Measurements from ENCODE around the gene DIO1.

The DIO1 gene

DNA sequence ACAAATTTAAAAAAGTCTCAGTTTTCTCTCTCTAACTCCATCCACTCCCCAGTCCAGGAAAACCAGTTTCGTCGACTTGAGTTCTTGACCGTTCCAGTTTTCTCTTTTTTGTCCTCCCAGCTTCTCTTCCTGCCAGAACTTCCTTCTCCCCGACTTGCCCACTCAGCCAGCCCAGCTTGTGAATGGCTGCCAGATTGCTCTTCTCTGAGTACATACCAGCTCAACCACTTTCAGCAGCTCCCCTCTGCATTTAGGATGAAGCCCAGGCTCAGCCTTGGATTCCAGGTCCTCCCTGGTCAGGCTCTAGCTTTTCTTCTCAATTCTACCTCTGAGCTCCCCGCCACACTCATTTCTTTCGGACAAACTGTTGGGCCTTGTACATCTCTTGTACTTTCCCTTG, 1.4 kb downstream of the DIO1 start:
- no peak for DNase-seq

- DNase-seq, result peak; percentile 76
These were observed 2.7 kb downstream of the DIO1 start for GRCh38 chr1:53896635-53897229.

DNA sequence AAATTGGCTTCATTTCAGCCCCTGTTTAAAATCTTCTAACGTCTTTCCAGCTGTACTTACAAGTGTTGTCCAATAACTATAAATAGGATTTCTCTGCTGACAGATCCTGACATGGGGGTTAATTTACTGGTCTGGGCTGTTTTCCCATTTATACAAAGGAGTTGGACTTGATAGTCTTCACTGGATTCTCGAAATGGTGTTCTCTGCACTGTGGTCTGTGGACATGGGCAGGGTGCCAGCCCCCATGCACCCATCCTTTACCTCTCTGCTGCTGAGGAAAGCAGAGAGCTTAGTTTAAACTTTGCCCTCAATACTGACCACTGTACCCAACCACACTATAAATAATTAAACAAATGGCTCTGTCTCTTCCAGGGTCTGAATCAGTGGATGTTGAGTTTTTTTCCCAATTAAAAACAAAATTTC, 5.2 kb downstream of the DIO1 start:
- peak; percentile 43 for DNase-seq

- no peak for DNase-seq
These were observed 5.7 kb downstream of the DIO1 start for GRCh38 chr1:53899708-53900107.

DNA sequence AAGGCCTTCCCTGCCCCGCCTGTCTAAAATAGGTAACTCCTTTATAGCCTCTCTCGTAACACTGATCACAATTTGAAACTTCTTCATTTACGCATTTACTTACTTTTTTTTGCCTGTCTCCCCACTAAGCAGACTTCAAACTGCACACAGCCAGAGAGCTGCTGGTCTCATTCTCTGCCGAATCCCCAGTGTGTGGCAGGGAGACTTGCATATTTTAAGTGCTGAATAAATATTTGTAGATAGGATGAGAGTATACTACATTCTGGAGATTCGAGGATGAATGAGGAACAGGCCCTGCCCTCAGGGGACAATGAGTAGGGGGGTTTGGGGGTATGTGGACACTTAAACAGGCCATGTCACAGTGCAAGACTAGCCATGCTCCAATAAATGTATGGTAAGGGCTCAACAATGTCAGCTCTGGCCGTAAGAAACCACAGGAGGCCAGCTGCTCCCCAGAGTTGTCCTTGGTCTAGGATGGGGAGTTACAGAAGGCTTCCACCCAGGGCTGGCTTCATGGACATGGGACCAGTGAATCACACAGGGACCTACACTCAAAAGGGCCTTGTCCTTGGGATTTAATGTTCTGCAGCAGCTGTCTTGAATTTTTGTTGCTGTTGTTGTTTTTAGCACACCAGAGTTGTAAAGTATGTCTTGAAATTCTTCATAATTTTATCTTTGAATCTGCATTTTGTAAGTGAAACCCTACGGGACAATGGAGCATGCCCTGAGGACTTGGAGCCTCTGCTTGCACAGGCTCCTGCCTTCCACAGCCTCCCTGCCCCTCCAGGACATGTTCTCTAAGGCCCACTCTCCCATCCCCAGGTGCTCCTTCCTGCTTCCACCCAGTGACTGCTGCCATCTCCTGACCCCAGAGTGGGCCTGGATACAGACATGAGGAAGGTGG, 8.5 kb downstream of the DIO1 start:
- no peak for DNase-seq

DNA sequence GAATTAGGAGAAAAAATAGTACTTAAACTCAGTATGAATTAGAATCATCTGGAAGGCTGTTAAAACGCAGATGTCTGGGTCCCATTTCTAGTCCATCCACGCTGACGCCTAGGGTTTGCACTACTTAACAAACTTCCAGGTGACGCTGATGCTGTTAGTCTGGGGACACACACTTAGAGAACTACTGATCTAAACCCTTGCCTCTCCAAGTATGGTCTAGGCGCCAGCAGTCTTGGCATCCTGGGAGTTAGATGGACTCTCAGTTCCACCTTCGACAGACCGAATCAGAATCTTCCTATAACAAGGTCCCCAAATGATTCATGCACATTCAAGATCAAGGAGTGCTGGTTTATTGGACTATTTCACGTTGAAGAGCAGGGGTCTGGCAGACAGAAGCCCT, 11.5 kb downstream of the DIO1 start:
- no peak for DNase-seq

DNA sequence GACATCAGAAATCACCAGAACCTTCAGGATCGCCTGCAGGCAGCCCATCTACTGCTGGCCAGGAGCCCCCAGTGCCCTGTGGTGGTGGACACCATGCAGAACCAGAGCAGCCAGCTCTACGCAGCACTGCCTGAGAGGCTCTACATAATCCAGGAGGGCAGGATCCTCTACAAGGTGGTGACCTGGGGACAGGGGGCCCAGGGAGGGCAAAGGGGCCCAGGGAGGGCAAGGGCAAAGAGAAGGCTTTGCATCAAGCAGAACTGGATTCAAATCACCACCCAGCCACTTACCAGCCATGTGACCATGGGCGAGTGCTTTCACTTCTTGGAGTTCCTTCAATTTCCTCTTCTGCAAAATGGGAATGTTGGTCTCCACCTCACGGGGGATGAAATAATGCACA, 12.1 kb downstream of the DIO1 start:
- DNase-seq, result no peak

DNA sequence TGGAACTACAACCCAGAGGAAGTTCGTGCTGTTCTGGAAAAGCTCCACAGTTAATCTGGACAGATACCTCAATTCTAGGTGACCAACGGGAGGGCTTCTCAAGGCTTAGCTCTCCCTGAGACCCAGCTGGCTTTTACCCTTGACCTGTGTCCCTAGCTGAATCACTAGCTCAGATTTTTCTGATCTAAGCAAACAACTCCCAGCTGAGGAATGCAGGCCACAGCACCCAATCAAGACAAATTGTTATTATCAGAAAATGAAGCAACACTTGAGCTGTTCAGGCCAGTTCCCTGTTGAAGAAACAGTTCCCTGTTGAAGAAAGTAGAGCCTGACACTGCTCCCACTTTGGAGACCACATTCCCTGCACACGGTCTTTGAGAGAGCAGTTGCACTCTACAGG, 16.0 kb downstream of the DIO1 start:
- no peak for DNase-seq

GRCh38 chr1:53911442-53911841, 17.5 kb downstream of the DIO1 start:
- no peak for DNase-seq

GRCh38 chr1:53913352-53914033, 19.5 kb downstream of the DIO1 start:
- no peak for DNase-seq

DNA sequence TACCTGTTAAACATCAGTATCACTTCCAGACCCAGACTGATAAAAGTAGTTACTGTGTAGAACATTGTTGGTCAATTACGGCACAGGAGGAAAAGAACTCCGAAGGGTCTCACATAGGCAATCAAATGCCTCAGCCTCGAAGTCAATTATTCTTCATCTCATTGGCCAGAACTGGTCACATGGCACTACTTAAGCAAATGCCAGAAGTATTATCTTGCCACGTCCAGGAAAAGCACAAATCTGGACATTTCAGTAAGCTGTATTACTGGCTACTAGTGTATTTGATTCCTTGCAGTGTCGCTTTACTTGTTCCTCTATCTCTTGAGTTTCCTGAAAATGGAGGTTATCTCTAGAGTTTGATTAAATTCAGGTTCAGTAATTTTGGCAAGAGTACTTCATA, 24.4 kb downstream of the DIO1 start:
- DNase-seq, result no peak

DNA sequence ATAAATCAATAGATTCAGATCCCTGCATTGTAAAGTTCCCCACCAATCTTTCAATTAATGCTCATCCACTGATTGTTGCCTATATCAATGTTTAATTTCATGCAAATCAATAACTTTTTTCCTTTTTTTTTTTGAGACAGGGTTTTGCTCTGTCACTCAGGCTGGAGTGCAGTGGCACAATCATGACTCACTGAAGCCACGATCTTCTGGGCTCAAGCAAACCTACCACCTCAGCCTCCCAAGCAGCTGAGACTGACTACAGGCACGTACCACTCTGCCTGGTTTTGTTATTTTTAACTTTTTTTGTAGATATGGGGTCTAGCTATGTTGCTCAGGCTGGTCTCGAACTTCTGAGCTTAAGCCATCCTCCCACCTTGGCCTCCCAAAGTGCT, 25.7 kb downstream of the DIO1 start:
- no peak for DNase-seq

GRCh38 chr1:53927376-53927881, 33.4 kb downstream of the DIO1 start:
- DNase-seq, result no peak

GRCh38 chr1:53929246-53929960, 35.4 kb downstream of the DIO1 start:
- no peak for DNase-seq

GRCh38 chr1:53930932-53931331, 36.9 kb downstream of the DIO1 start:
- DNase-seq, result no peak

DNA sequence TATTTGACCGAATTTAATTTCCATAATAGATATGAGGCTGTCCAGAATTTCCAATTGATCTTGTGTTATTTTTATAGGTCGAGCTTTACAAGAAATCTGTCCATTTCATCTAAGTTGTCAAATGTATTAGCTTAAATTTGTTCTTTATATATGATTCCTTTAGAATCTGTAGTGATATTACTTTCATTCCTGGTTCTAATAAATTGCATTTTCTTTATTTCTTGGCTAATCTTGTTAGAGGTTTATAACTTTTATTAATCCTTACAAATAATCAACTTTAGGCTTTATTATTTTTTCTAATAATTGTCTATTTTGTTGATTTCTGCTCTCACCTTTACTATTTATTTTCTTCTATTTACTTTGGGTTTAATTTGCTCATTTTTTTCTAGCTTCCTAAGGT, 37.5 kb downstream of the DIO1 start:
- no peak for DNase-seq

- DNase-seq, result no peak
These were observed 40.3 kb downstream of the DIO1 start for GRCh38 chr1:53934170-53934765.

DNA sequence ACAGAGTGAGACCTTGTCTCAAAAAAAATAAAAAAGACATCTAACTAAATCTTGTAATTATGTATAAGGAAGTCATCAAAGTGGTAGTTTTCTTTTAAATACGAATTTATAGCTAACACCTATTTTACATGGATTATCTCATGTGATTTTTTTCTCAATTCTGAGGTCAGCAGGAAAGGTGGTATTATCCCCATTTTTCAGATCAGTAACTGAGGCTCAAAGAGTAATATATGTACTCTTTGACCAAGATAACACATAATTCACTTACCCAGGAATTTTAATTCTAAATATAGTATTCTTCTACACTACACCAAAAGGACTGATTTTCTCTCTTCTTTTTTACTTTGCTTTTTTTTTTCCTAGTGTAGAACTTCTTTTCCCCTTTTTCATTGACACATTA, 42.4 kb downstream of the DIO1 start:
- no peak for DNase-seq

DNA sequence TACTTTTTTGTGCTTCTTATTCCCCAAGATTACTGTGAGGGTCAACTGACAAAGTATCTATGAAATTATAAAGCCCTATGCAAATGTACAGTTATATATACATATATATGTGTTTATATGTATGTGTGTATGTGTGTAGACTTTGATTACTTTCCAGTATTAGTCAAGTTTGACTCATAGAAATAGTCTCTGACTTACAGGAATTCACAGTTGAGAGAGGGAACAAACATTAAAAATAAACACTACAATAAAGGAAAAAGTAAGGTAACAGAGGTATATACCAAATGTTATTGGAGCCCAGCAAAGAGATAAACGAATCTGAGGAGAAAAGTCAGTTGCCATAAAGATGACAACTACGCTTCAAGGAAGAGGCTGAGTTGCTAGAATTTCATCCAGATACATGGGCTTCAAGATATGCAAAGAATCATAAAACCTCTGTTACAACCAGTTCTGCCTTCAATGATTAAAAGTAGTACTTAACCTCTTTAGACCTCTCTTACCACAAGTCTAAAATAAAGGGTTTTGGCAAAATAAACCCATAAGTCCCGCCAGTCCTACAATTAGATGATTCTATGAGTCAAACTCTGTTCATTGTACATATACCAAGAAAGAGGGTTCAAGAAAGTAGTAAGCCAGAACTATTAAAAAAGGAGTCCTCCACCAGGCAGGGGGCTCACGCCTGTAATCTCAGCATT, 44.3 kb downstream of the DIO1 start:
- DNase-seq, result no peak

- no peak for DNase-seq
These were observed 48.4 kb downstream of the DIO1 start for GRCh38 chr1:53942127-53942957.

DNA sequence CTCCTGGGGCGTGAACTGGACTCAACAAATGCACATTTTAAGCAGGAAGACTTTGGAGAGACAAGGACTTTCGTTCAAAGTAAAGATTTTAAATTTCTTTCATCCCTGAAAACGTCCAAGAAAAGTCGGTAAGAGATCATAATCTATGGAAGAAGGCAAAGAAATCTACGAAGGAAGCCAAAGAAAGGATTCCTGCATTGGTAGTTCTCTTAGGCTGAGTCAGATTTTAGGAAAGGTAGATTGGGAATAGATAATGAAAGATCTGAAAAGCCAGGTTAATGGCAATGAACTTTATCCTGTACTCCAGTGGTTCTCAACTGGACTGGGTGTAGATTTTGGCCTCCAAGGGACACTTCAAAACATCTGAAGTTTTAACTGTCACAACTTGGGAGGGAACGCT, 49.1 kb downstream of the DIO1 start:
- no peak for DNase-seq

Measured in kidney glomerular epithelial cell (primary cell).